ENCODE data around the gene ZNF680.
"Not testable (repeated sequence)": the region's sequence is repeated elsewhere in the genome, so short reads cannot be mapped to it uniquely, and the experiment has no call there.

The ZNF680 gene

GRCh38 chr7:64562626-64563278, at the start of gene ZNF680:
ZNF680 (minus strand) TSS chr7:64563071; CDS start chr7:64562954, 117 bp downstream.
- DNase-seq (ENCODE audit: low spot score), result peak; percentile 95

- no peak for DNase-seq (ENCODE audit: low spot score)
These were observed 49.6 kb upstream of the ZNF680 start for GRCh38 chr7:64612452-64612851.

- no peak for DNase-seq (ENCODE audit: low spot score)
These were observed 48.8 kb upstream of the ZNF680 start for GRCh38 chr7:64611717-64612116.

GRCh38 chr7:64610997-64611396, 48.1 kb upstream of the ZNF680 start:
- no peak for DNase-seq (ENCODE audit: low spot score)

- DNase-seq (ENCODE audit: low spot score), result no peak
These were observed 45.4 kb upstream of the ZNF680 start for GRCh38 chr7:64608116-64608910.

- no peak for DNase-seq (ENCODE audit: low spot score)
These were observed 43.5 kb upstream of the ZNF680 start for GRCh38 chr7:64606385-64606784.

GRCh38 chr7:64603271-64603670, 40.4 kb upstream of the ZNF680 start:
- no peak for DNase-seq (ENCODE audit: low spot score)

GRCh38 chr7:64602518-64602917, 39.6 kb upstream of the ZNF680 start:
- no peak for DNase-seq (ENCODE audit: low spot score)

GRCh38 chr7:64602086-64602485, 39.2 kb upstream of the ZNF680 start:
- no peak for DNase-seq (ENCODE audit: low spot score)

GRCh38 chr7:64599359-64599758, 36.5 kb upstream of the ZNF680 start:
- no peak for DNase-seq (ENCODE audit: low spot score)

- no peak for DNase-seq (ENCODE audit: low spot score)
These were observed 28.1 kb upstream of the ZNF680 start for GRCh38 chr7:64590971-64591370.

GRCh38 chr7:64581926-64582894, 19.3 kb upstream of the ZNF680 start:
- no peak for DNase-seq (ENCODE audit: low spot score)

GRCh38 chr7:64581391-64581790, 18.5 kb upstream of the ZNF680 start:
- no peak for DNase-seq (ENCODE audit: low spot score)

GRCh38 chr7:64574540-64575099, 11.7 kb upstream of the ZNF680 start:
- DNase-seq (ENCODE audit: low spot score), result no peak

- not testable (repeated sequence) for DNase-seq (ENCODE audit: low spot score)
These were observed 7.4 kb upstream of the ZNF680 start for GRCh38 chr7:64570284-64570605.

GRCh38 chr7:64569372-64570283, 6.8 kb upstream of the ZNF680 start:
- DNase-seq (ENCODE audit: low spot score), result peak; percentile 10

GRCh38 chr7:64562256-64562625, 630 bp downstream of the ZNF680 start:
- DNase-seq (ENCODE audit: low spot score), result no peak

- DNase-seq (ENCODE audit: low spot score), result peak; percentile 17
These were observed 3.7 kb downstream of the ZNF680 start for GRCh38 chr7:64559206-64559605.

GRCh38 chr7:64558781-64559180, 4.1 kb downstream of the ZNF680 start:
- no peak for DNase-seq (ENCODE audit: low spot score)

GRCh38 chr7:64558323-64558705, 4.6 kb downstream of the ZNF680 start:
- no peak for DNase-seq (ENCODE audit: low spot score)

All from AG08395 (cell line).